TTC549 (cell line): ENCODE measurements around the gene CLDN24.

Experiments
- FAIRE-seq: peaks from 2 replicates; lab custom pipeline; 2012; peaks lifted over from hg19 to GRCh38; lab: Jason Lieb, UNC

CLDN24 gene

GRCh38 chr4:183321079-183321478 is 1.1 kb downstream of the CLDN24 start:
- FAIRE-seq: no peak

- FAIRE-seq: no peak
These were observed 1.8 kb downstream of the CLDN24 start, which contains the start of gene CLDN22 for GRCh38 chr4:183320211-183321059. Gene CLDN22 (minus strand): TSS chr4:183320276. CDS start chr4:183320218, 58 bp downstream.

GRCh38 chr4:183318656-183319055 is 3.6 kb downstream of the CLDN24 start:
- FAIRE-seq: no peak

- FAIRE-seq: no peak
These were observed 7.4 kb downstream of the CLDN24 start for GRCh38 chr4:183314806-183315205.

- FAIRE-seq: no peak
These were observed 7.9 kb downstream of the CLDN24 start for GRCh38 chr4:183314336-183314735.

GRCh38 chr4:183312841-183313240 is 9.4 kb downstream of the CLDN24 start:
- no peak for FAIRE-seq

GRCh38 chr4:183306811-183307210 is 15.4 kb downstream of the CLDN24 start:
- FAIRE-seq: no peak

- FAIRE-seq: no peak
These were observed 17.7 kb downstream of the CLDN24 start for GRCh38 chr4:183304538-183304937.

GRCh38 chr4:183304067-183304466 is 18.2 kb downstream of the CLDN24 start:
- FAIRE-seq: no peak

- FAIRE-seq: no peak
These were observed 18.9 kb downstream of the CLDN24 start for GRCh38 chr4:183303301-183303700.

- no peak for FAIRE-seq
These were observed 21.6 kb downstream of the CLDN24 start for GRCh38 chr4:183300655-183301054.

- FAIRE-seq: no peak
These were observed 22.2 kb downstream of the CLDN24 start for GRCh38 chr4:183300070-183300469.

GRCh38 chr4:183299464-183299863 is 22.8 kb downstream of the CLDN24 start:
- no peak for FAIRE-seq

- no peak for FAIRE-seq
These were observed 24.6 kb downstream of the CLDN24 start for GRCh38 chr4:183297675-183298074.

- FAIRE-seq: no peak
These were observed 26.5 kb downstream of the CLDN24 start for GRCh38 chr4:183295711-183296110.

- no peak for FAIRE-seq
These were observed 31.2 kb downstream of the CLDN24 start for GRCh38 chr4:183291070-183291469.

- FAIRE-seq: no peak
These were observed 32.5 kb downstream of the CLDN24 start for GRCh38 chr4:183289688-183290087.

GRCh38 chr4:183288955-183289354 is 33.3 kb downstream of the CLDN24 start:
- FAIRE-seq: no peak

- FAIRE-seq: no peak
These were observed 34.5 kb downstream of the CLDN24 start for GRCh38 chr4:183287677-183288076.

GRCh38 chr4:183287309-183287659 is 34.9 kb downstream of the CLDN24 start:
- no peak for FAIRE-seq

GRCh38 chr4:183286590-183287308 is 35.5 kb downstream of the CLDN24 start:
- FAIRE-seq: no peak

GRCh38 chr4:183285886-183286285 is 36.3 kb downstream of the CLDN24 start:
- FAIRE-seq: no peak

GRCh38 chr4:183284965-183285364 is 37.3 kb downstream of the CLDN24 start:
- FAIRE-seq: no peak
